Heart left ventricle (tissue), 16 donors: Measurements from ENCODE around the gene ZNF503. TPM values are rescaled to one million over a fixed set of nuclear protein-coding genes. Genes with fewer than 3 reads are reported as not detected.

Experiments used
- ATAC-seq, 4 donors: fragments of 200-7000 bp; cut with Tn5 transposase; one replicate each; pipeline ENCODE4 v1.9.1; 2020 to 2022; ENCODE audit warnings: moderate library complexity in 4 of 4, mild to moderate bottlenecking in 3 of 4, moderate number of reproducible peaks in 1 of 4
- DNase-seq, 5 donors: peaks; one replicate each; pipeline ENCODE4 v3.0.0-alpha.2; 2020
- H3K27ac ChIP-seq, 12 donors: fragments of 200-600 bp; sonication (generic) in 4 of 12; one replicate each; pipeline versions ENCODE4 v1.5.0 to v1.8.0; 2016 to 2022; ENCODE audit warnings: mild to moderate bottlenecking in 2 of 12
- H3K27me3 ChIP-seq, 9 donors: fragments of 200-600 bp; sonication (generic) in 2 of 9; one replicate each; pipeline versions ENCODE4 v1.5.1 to v1.8.0; 2016 to 2022; ENCODE audit warnings: mild to moderate bottlenecking in 3 of 9
- H3K36me3 ChIP-seq, 9 donors: fragments of 200-600 bp; sonication (generic) in 2 of 9; one replicate each; pipeline versions ENCODE4 v1.5.0 to v1.8.0; 2018 to 2022; ENCODE audit warnings: mild to moderate bottlenecking in 2 of 9
- H3K4me1 ChIP-seq, 12 donors: fragments of 200-600 bp; sonication (generic) in 4 of 12; one replicate each; pipeline versions ENCODE4 v1.5.0 to v1.8.0; 2016 to 2022; ENCODE audit warnings: mild to moderate bottlenecking in 3 of 12
- H3K4me3 ChIP-seq, 12 donors: fragments of 200-600 bp; sonication (generic) in 4 of 12; one replicate each; pipeline versions ENCODE4 v1.5.0 to v1.8.0; 2017 to 2022; ENCODE audit warnings: mild to moderate bottlenecking in 9 of 12, moderate library complexity in 4 of 12
- H3K9me3 ChIP-seq, 12 donors: fragments of 200-600 bp; sonication (generic) in 4 of 12; one replicate each; pipeline versions ENCODE4 v1.5.0 to v1.8.0; 2016 to 2022; ENCODE audit warnings: mild to moderate bottlenecking in 1 of 12
- CTCF ChIP-seq, 12 donors: fragments of 200-600 bp; sonication (generic) in 4 of 12; IDR thresholded peaks; one replicate each; pipeline versions ENCODE4 v1.5.0 to v1.8.0; 2018 to 2022; ENCODE audit warnings: antibody characterized with exemption in 12 of 12, mild to moderate bottlenecking in 5 of 12
- POLR2A ChIP-seq, 2 donors: fragments of 450-650 bp; IDR thresholded peaks; one replicate each; pipeline ENCODE4 v1.6.1; 2017; ENCODE audit warnings: antibody characterized with exemption in 2 of 2, mild to moderate bottlenecking in 2 of 2, moderate library complexity in 2 of 2
- WGBS, 4 donors: extraction: QIAGEN DNeasy Blood & Tissue Kit in 2 of 4; methylation state at CpG; one replicate each; pipeline versions ENCODE4 v1.1.5 to v1.1.7; 2013 to 2018; 5-methylcytosine and 5-hydroxymethylcytosine counted together
- intact Hi-C, 10 donors: fragments of 100-400 bp; cut with DNase I; formaldehyde crosslinking; loops; one replicate each; pipeline versions ENCODE4 v1.11.1 to v1.14.2; 2022
- polyA plus RNA-seq, 2 donors: library from polyadenylated mRNA; stranded (reverse); fragments of 200-250 nt; gene quantifications; one replicate each; pipeline ENCODE4 v1.2.3, GENCODE V29; 2013
- total RNA-seq, 9 donors: library from RNA; depleted of rRNA in 2 of 9; stranded (reverse); fragments of >200 nt in 2 of 9; fragmentation: NEBNext Ultra II Directional in 3 of 9; extraction: Animal tissue kit (Norgen Biotek cat#: 25700) in 3 of 9; gene quantifications; one replicate each; pipeline versions ENCODE4 v1.1.0 to v1.2.4, GENCODE V29; 2016 to 2023
- donor health status: ischemic (EF 13 %, LVEDD 7.1; RV severe dilation, severe dysfunction).
- donor health status: healthy with polysubstance abuse.
- donor health status: DM: no; HTN: yes; CAD: no.
- donor health status: DM: no; HTN: no; CAD: no.
- donor health status: ischemic (EF 25% LVEDD 6.9; RV normal size, moderate dysfunction).
- donor health status: ischemic (EF 25% LVEDD 5.7; RV mildly dilated, moderate dysfunction).
- donor health status: healthy.
- donor health status: DM: yes; HTN: yes; CAD: no.
- donor health status: ischemic (EF 35%, LVEDD 5.7; RV mildly dilated, moderate dysfunction).
- donor health status: nonischemic (EF 11% LVEDD 7.7; RV severe dilation, severe dysfunction).
- donor health status: DM: yes; HTN: yes; CAD: no.
- donor health status: PGD.
- donor health status: ischemic (EF 29% LVEDD 5.4; RV normal size, mild dysfunction).
- donor health status: nonischemic (EF 23%, LVEDD 6.1; RV moderate dilation, normal function).

ZNF503 gene
- total and polyA plus RNA-seq, 11 donors: 3.4 to 8.6 (median 7.1) TPM

- TF ChIP-seq CTCF (IDR thresholded peaks at IDR 0.05) (no peak), POLR2A (IDR thresholded peaks at IDR 0.05) (no peak)
- Histone ChIP-seq H3K36me3 (peaks cover 0 to 5% (median 0%) of the 10 kb centered on the region in 9 donors), H3K27ac (peak overlapping the region in 9 of 12 donors; percentile 3 to 45 (median 34)), H3K9me3 (peaks cover 0 to 21% (median 7%) of the 10 kb centered on the region in 12 donors), H3K4me1 (peaks cover 0 to 29% (median 20%) of the 10 kb centered on the region in 12 donors), H3K4me3 (no peak overlapping the region), H3K27me3 (no peaks in the 10 kb centered on the region)
- ATAC-seq (peak; percentile 26 to 78 (median 50)), DNase-seq (no peak)
- WGBS, 4 donors: 37 to 49% (median 40%) methylated on average over 7 of the region's 7 CpGs
- intact Hi-C loops: no loop called here
These were observed 48.0 kb upstream of the ZNF503 start for GRCh38 chr10:75449382-75450074.

GRCh38 chr10:75448166-75448565, 46.6 kb upstream of the ZNF503 start:
- TF ChIP-seq POLR2A (IDR thresholded peaks at IDR 0.05) (no peak), CTCF (IDR thresholded peaks at IDR 0.05) (no peak)
- peak in 1 of 4 donors; percentile 58 for ATAC-seq
- Histone ChIP-seq H3K4me1 (peaks cover 0 to 29% (median 20%) of the 10 kb centered on the region in 12 donors), H3K9me3 (peaks cover 0 to 35% (median 9%) of the 10 kb centered on the region in 12 donors), H3K27me3 (no peaks in the 10 kb centered on the region), H3K4me3 (no peak overlapping the region), H3K27ac (peak overlapping the region in 1 of 12 donors; percentile 42), H3K36me3 (peaks cover 0 to 5% (median 0%) of the 10 kb centered on the region in 9 donors)
- WGBS, 4 donors: 49 to 54% (median 53%) methylated on average over 2 of the region's 2 CpGs
- no peak for DNase-seq
- intact Hi-C loops: no loop called here

GRCh38 chr10:75446508-75446907, 44.9 kb upstream of the ZNF503 start:
- ATAC-seq (no peak), DNase-seq (no peak)
- Histone ChIP-seq H3K9me3 (peaks cover 0 to 45% (median 16%) of the 10 kb centered on the region in 12 donors), H3K27ac (no peak overlapping the region), H3K27me3 (no peaks in the 10 kb centered on the region), H3K4me3 (no peak overlapping the region), H3K36me3 (peaks cover 0 to 15% (median 0%) of the 10 kb centered on the region in 9 donors), H3K4me1 (peaks cover 0 to 29% (median 21%) of the 10 kb centered on the region in 12 donors)
- WGBS, 4 donors: 95 to 100% (median 98%) methylated on average over 1 of the region's 1 CpG
- intact Hi-C loops: no loop called here
- no peak for TF ChIP-seq CTCF (IDR thresholded peaks at IDR 0.05)
- no peak for TF ChIP-seq POLR2A (IDR thresholded peaks at IDR 0.05)

- intact Hi-C loops: no loop called here
- 90 to 95% (median 93%) methylated on average over 3 of the region's 3 CpGs for WGBS, 4 donors
- no peak for ATAC-seq
These were observed 43.3 kb upstream of the ZNF503 start for GRCh38 chr10:75444781-75445386.

More at GRCh38 chr10:75444781-75445386, 43.3 kb upstream of the ZNF503 start:
- no peak overlapping the region for H3K4me3 ChIP-seq
- peaks cover 0 to 15% (median 0%) of the 10 kb centered on the region in 9 donors for H3K36me3 ChIP-seq
- H3K27ac ChIP-seq: no peak overlapping the region
- no peaks in the 10 kb centered on the region for H3K27me3 ChIP-seq
- DNase-seq: no peak
- peaks cover 0 to 45% (median 16%) of the 10 kb centered on the region in 12 donors for H3K9me3 ChIP-seq
- TF ChIP-seq CTCF (IDR thresholded peaks at IDR 0.05) (no peak), POLR2A (IDR thresholded peaks at IDR 0.05) (no peak)
- peaks cover 0 to 20% (median 13%) of the 10 kb centered on the region in 12 donors for H3K4me1 ChIP-seq
